Putamen (tissue), 1 donor: ENCODE results near the gene NLGN3.

Source experiments
- DNase-seq: peaks from one replicate; pipeline ENCODE4 v3.0.0-alpha.2; 2016; ENCODE audit warnings: low spot score

NLGN3 gene

GRCh38 chrX:71214152-71214551, 69.5 kb downstream of the NLGN3 start:
- DNase-seq = no peak

- no peak for DNase-seq
Measured at GRCh38 chrX:71214604-71215337, 70.1 kb downstream of the NLGN3 start.

- no peak for DNase-seq
Measured at GRCh38 chrX:71215338-71215912, 70.8 kb downstream of the NLGN3 start.

- DNase-seq = no peak
Measured at GRCh38 chrX:71216485-71216884, 71.8 kb downstream of the NLGN3 start.

- no peak for DNase-seq
Measured at GRCh38 chrX:71217298-71217697, 72.7 kb downstream of the NLGN3 start.
